CD4-positive, alpha-beta T cell treated with Interferon alpha-2 for 1 hour (primary cell): ENCODE measurements around the gene KIF18B.

Experiments used
- DNase-seq, 2 donors: peaks; one replicate each; pipeline ENCODE4 v3.0.0-alpha.2; 2020 to 2022

Gene KIF18B

GRCh38 chr17:44915862-44916780 lies 31.5 kb downstream of the KIF18B start:
- DNase-seq: no peak

- DNase-seq: no peak
These were observed 32.2 kb downstream of the KIF18B start, which contains the start of gene GFAP for GRCh38 chr17:44915321-44915726. TSS of gene GFAP (minus strand) at chr17:44915500. CDS start at chr17:44915486, 14 bp downstream.

GRCh38 chr17:44914698-44915271 lies 32.8 kb downstream of the KIF18B start:
- DNase-seq: no peak

- no peak for DNase-seq
These were observed 33.4 kb downstream of the KIF18B start for GRCh38 chr17:44914148-44914547.

GRCh38 chr17:44913676-44914075 lies 33.9 kb downstream of the KIF18B start:
- no peak for DNase-seq

- no peak for DNase-seq
These were observed 34.6 kb downstream of the KIF18B start for GRCh38 chr17:44912763-44913544.

- DNase-seq: peak; percentile 47 to 64
These were observed 36.2 kb downstream of the KIF18B start for GRCh38 chr17:44911133-44912001.

- DNase-seq: no peak
These were observed 37.1 kb downstream of the KIF18B start for GRCh38 chr17:44910231-44911106.

- no peak for DNase-seq
These were observed 37.9 kb downstream of the KIF18B start for GRCh38 chr17:44909681-44910144.

- no peak for DNase-seq
These were observed 38.7 kb downstream of the KIF18B start for GRCh38 chr17:44908761-44909326.

GRCh38 chr17:44907729-44908470 lies 39.7 kb downstream of the KIF18B start:
- DNase-seq: no peak

- no peak for DNase-seq
These were observed 40.5 kb downstream of the KIF18B start for GRCh38 chr17:44906763-44907728.

- no peak for DNase-seq
These were observed 41.4 kb downstream of the KIF18B start for GRCh38 chr17:44906010-44906646.

GRCh38 chr17:44905006-44906000 lies 42.3 kb downstream of the KIF18B start:
- no peak for DNase-seq

GRCh38 chr17:44904001-44904984 lies 43.3 kb downstream of the KIF18B start:
- no peak for DNase-seq
